G401.6 (cell line): Measurements from ENCODE around the gene TRMT61A.

Experiments used
- FAIRE-seq: peaks from 2 replicates; lab custom pipeline; 2012; peaks lifted over from hg19 to GRCh38; lab: Jason Lieb, UNC

Gene TRMT61A

GRCh38 chr14:103528587-103529382 is at the start of gene TRMT61A:
Gene TRMT61A (plus strand): TSS chr14:103529196. CDS start chr14:103529979, 783 bp downstream.
- FAIRE-seq = no peak

GRCh38 chr14:103480595-103480994 is 48.4 kb upstream of the TRMT61A start:
- FAIRE-seq = no peak

DNA sequence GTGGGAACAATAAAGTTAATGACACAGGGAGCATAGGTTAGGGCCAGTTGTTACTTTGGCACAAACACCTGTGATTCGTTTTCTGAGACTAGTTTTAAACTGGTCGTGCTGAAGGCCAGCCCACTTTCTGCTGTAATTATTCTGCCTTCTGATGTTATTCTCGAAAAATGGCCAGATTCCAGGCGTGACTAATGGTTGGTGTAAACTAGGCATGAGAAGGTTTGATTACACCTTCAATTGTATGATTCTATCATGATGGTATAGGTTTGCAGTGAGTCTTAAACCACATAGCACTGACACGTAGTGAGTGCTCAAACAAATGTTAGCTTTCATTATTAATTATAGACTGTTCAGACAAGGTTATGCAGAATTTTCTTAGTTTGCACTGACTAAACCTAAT is 45.4 kb upstream of the TRMT61A start:
- FAIRE-seq = no peak

DNA sequence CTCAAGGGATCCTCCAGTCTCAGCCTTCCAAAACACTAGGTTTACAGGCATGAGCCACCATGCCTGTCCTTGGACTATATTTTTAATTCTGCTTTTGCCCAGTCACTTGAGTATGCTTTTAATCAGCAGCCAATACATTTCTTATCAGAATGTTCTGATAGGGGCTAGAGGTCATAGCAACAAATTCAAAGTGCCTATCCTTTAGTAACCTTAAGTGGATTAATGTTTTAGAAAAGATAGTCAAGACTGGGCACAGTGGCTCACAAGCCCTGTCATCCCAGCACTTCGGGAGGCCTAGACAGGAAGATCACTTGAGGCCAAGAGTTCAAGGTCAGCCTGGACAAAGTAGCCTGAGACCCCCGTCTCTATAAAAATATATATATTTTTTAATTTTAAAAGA is 43.5 kb upstream of the TRMT61A start:
- no peak for FAIRE-seq

DNA sequence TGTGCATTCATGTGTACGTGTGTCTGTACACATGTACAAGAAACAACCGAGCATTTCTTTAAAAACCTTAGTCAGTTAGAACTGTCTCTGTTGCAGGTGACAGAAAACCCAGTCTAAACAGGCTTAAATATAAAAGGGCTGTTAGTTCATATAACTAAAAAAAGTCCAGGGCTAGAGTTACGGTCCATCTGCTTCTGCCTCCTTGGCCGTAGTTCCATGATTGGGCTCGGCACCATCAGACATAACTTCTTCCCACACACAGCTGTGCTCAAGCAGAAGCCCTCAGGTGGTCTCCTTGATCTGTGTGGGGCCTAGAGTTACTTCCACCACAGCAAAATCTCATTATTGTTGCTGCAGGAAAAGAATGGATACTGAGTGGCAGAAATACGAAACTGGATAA is 40.9 kb upstream of the TRMT61A start:
- FAIRE-seq = no peak

GRCh38 chr14:103488960-103489359 is 40.0 kb upstream of the TRMT61A start:
- no peak for FAIRE-seq

GRCh38 chr14:103489621-103490020 is 39.4 kb upstream of the TRMT61A start:
- FAIRE-seq = no peak

DNA sequence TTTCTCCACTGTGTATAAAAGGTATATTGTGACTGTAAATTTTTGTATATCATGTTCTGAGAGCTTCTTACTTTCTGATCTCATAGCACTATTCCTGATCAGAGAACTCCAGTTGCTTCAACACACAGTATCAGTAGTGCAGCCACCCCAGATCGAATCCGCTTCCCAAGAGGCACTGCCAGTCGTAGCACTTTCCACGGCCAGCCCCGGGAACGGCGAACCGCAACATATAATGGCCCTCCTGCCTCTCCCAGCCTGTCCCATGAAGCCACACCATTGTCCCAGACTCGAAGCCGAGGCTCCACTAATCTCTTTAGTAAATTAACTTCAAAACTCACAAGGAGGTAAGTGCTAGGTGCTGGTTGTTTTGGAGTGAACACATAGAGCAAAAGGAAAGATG is 37.3 kb upstream of the TRMT61A start:
- no peak for FAIRE-seq

GRCh38 chr14:103492156-103492925 is 36.7 kb upstream of the TRMT61A start:
- no peak for FAIRE-seq

GRCh38 chr14:103495854-103496253 is 33.1 kb upstream of the TRMT61A start:
- no peak for FAIRE-seq

DNA sequence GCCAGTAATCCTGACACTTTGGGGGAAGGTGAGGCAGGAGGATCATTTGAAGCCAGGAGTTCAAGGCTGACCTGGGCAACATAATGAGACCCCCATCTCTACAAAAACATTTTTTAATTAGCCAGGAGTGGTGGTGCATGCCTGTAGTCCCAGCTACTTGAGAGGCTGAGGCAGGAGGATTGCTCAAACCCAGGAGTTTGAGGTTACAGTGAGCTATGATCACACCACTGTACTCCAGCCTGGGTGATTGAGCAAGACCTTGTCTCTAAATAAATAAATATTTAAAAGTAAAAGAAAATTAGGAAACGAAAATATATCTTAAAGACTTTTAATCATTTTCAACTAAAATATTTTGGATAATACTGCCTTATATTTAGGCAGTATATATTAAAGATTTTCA is 32.2 kb upstream of the TRMT61A start:
- FAIRE-seq = no peak

DNA sequence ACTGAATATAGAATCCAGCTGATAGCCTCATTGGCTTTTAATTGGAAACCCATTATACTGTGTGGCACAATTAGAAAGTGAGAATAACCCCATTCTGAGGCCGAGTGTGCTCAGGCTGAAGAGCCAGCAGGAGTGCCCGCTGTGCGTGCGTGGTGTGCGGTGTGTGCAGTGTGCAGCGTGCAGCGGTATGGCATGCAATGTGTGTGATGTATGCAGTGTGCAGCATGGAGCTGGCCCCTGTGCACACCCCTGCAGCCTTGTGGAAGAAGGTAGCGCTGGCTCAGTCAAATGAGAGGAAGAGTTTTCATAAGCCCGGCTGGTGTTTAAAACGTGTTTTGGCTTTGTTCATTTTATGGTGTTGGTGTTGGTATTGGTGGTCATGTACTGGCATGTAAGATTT is 29.3 kb upstream of the TRMT61A start:
- FAIRE-seq = no peak

GRCh38 chr14:103500148-103500990 is 28.6 kb upstream of the TRMT61A start:
- peak; percentile 75 for FAIRE-seq

GRCh38 chr14:103501041-103501870 is 27.7 kb upstream of the TRMT61A start:
- FAIRE-seq = no peak

- no peak for FAIRE-seq
Observed at GRCh38 chr14:103501921-103502669, 26.9 kb upstream of the TRMT61A start.

- no peak for FAIRE-seq
Observed at GRCh38 chr14:103502877-103503276, 26.1 kb upstream of the TRMT61A start.

- FAIRE-seq = no peak
Observed at GRCh38 chr14:103503296-103503695, 25.7 kb upstream of the TRMT61A start.

GRCh38 chr14:103504991-103505565 is 23.9 kb upstream of the TRMT61A start:
- no peak for FAIRE-seq

- no peak for FAIRE-seq
Observed at GRCh38 chr14:103507751-103508150, 21.2 kb upstream of the TRMT61A start.

- FAIRE-seq = no peak
Observed at GRCh38 chr14:103508521-103509329, 20.3 kb upstream of the TRMT61A start.
